IMR-90 (cell line): ENCODE results near the gene YPEL1. TPM values are rescaled to one million over a fixed set of nuclear protein-coding genes. Genes with fewer than 3 reads are reported as not detected.
A peak's percentile ranks its signal among the peaks of the same experiment; 100 is the strongest.

Source experiments
- ATAC-seq: fragments of 200-7000 bp; cut with Tn5 transposase; 2 replicates; pipeline ENCODE4 v1.9.1; 2020; ENCODE audit warnings: low read depth, mild to moderate bottlenecking, moderate library complexity
- BruUV-seq: library from RNA; stranded (reverse); fragments of 400-500 nt; replicated peaks from 2 replicates; lab custom pipeline; 2021; lab: Mats Ljungman, UMichigan
- CTCF ChIA-PET: fragments of 300-600 bp; formaldehyde crosslinking; extraction: SDS; loops from one replicate; lab custom pipeline; 2021; ENCODE audit warnings: antibody characterized with exemption; lab: Yijun Ruan, JAX
- POLR2A ChIA-PET: fragments of 300-600 bp; sonication (Branson Sonifier 250); formaldehyde crosslinking; loops from one replicate; lab custom pipeline; 2022; ENCODE audit warnings: antibody characterized with exemption; ENCODE audit not compliant: unreplicated experiment; lab: Charles Lee
- DNase-seq: peaks from one replicate; pipeline ENCODE4 v3.0.0; 2013
- H2AFZ ChIP-seq: replicated peaks from 2 replicates; pipeline ENCODE3; 2013; ENCODE audit warnings: low read length, mild to moderate bottlenecking; ENCODE audit not compliant: poor library complexity
- H2AK5ac ChIP-seq: 2 replicates; pipeline ENCODE4 v1.6.1; 2013; ENCODE audit warnings: low read depth, low read length, inconsistent platforms
- H2AK9ac ChIP-seq: replicated peaks from 2 replicates; pipeline ENCODE3; 2013; ENCODE audit warnings: mild to moderate bottlenecking, low read depth, low read length, moderate library complexity; ENCODE audit not compliant: poor library complexity
- H2BK120ac ChIP-seq: 2 replicates; pipeline ENCODE4 v1.6.1; 2013; ENCODE audit warnings: low read depth, low read length, inconsistent platforms
- H2BK15ac ChIP-seq: 3 replicates; pipeline ENCODE4 v1.6.1; 2013; ENCODE audit warnings: low read depth, low read length, inconsistent platforms
- H2BK20ac ChIP-seq: 2 replicates; pipeline ENCODE4 v1.6.1; 2013; ENCODE audit warnings: low read depth, mild to moderate bottlenecking, inconsistent platforms, low read length, moderate library complexity
- H2BK5ac ChIP-seq: 2 replicates; pipeline ENCODE4 v1.6.1; 2013; ENCODE audit warnings: mild to moderate bottlenecking, low read depth, low read length, inconsistent platforms; ENCODE audit not compliant: poor library complexity, severe bottlenecking
- H3K14ac ChIP-seq: replicated peaks from 2 replicates; pipeline ENCODE4 v1.6.1; 2013; ENCODE audit warnings: low read depth, low read length, inconsistent platforms
- H3K18ac ChIP-seq: 2 replicates; pipeline ENCODE4 v1.6.1; 2013; ENCODE audit warnings: low read depth, low read length, control low read depth
- H3K23ac ChIP-seq: 2 replicates; pipeline ENCODE4 v1.6.1; 2013; ENCODE audit warnings: low read depth, low read length, inconsistent platforms
- H3K27ac ChIP-seq: 2 replicates; pipeline ENCODE4 v1.5.1; 2013; ENCODE audit warnings: mild to moderate bottlenecking, control low read depth, low read length; ENCODE audit not compliant: insufficient read depth
- H3K27me3 ChIP-seq: 2 replicates; pipeline ENCODE4 v1.6.1; 2013; ENCODE audit warnings: low read length; ENCODE audit not compliant: control insufficient read depth, insufficient read depth
- H3K36me3 ChIP-seq: 2 replicates; pipeline ENCODE4 v1.6.1; 2013; ENCODE audit warnings: low read length, mixed read lengths; ENCODE audit not compliant: control insufficient read depth, insufficient read depth
- H3K4ac ChIP-seq: 2 replicates; pipeline ENCODE4 v1.6.1; 2013; ENCODE audit warnings: low read depth, low read length, inconsistent platforms
- H3K4me1 ChIP-seq: 2 replicates; pipeline ENCODE4 v1.6.1; 2013; ENCODE audit warnings: low read length, mixed read lengths; ENCODE audit not compliant: control insufficient read depth, insufficient read depth
- H3K4me2 ChIP-seq: 2 replicates; pipeline ENCODE4 v1.6.1; 2013; ENCODE audit warnings: low read depth, mild to moderate bottlenecking, control low read depth, low read length, moderate library complexity
- H3K4me3 ChIP-seq: 2 replicates; pipeline ENCODE4 v1.5.1; 2013; ENCODE audit warnings: low read depth, mild to moderate bottlenecking, control low read depth, low read length, moderate library complexity; ENCODE audit not compliant: insufficient read depth
- H3K56ac ChIP-seq: 2 replicates; pipeline ENCODE4 v1.6.1; 2013; ENCODE audit warnings: low read length, inconsistent platforms; ENCODE audit not compliant: insufficient read depth; ENCODE audit errors: extremely low read depth
- H3K79me1 ChIP-seq, 2 experiments: 2 replicates each; pipeline ENCODE4 v1.6.1; 2013; ENCODE audit warnings: low read length in 2 of 2, inconsistent platforms in 1 of 2, low read depth in 1 of 2
- H3K9ac ChIP-seq: 2 replicates; pipeline ENCODE4 v1.6.1; 2013; ENCODE audit warnings: low read depth, low read length, control low read depth
- H3K9me1 ChIP-seq: 2 replicates; pipeline ENCODE4 v1.6.1; 2013; ENCODE audit warnings: low read length, inconsistent platforms; ENCODE audit not compliant: insufficient read depth
- H3K9me3 ChIP-seq: 2 replicates; pipeline ENCODE4 v1.6.1; 2013; ENCODE audit warnings: low read length; ENCODE audit not compliant: control insufficient read depth, insufficient read depth
- H4K20me1 ChIP-seq: 2 replicates; pipeline ENCODE4 v1.6.1; 2013; ENCODE audit warnings: low read length, inconsistent platforms; ENCODE audit not compliant: insufficient read depth
- H4K5ac ChIP-seq: 2 replicates; pipeline ENCODE4 v1.6.1; 2013; ENCODE audit warnings: mild to moderate bottlenecking, low read depth, low read length, control low read depth
- H4K8ac ChIP-seq, 2 experiments: 2 replicates each; pipeline ENCODE4 v1.6.1; 2013; ENCODE audit warnings: low read depth in 2 of 2, low read length in 2 of 2, control low read depth in 1 of 2, inconsistent platforms in 1 of 2
- H4K91ac ChIP-seq: 2 replicates; pipeline ENCODE4 v1.6.1; 2013; ENCODE audit warnings: low read depth, low read length, inconsistent platforms; ENCODE audit not compliant: insufficient read depth
- BHLHE40 ChIP-seq: fragments of 150-350 bp; IDR thresholded peaks from 2 replicates; pipeline ENCODE4 v1.6.1; 2016; ENCODE audit warnings: mild to moderate bottlenecking, low read depth, low read length
- CEBPB ChIP-seq: IDR thresholded peaks from 2 replicates; pipeline ENCODE4 v1.6.1; 2012; ENCODE audit warnings: low read depth, low read length, improper control_type of control experiment
- CHD1 ChIP-seq: IDR thresholded peaks from 2 replicates; pipeline ENCODE4 v1.6.1; 2012; ENCODE audit warnings: low read depth, low read length, improper control_type of control experiment
- MXI1 ChIP-seq: IDR thresholded peaks from 2 replicates; pipeline ENCODE4 v1.6.1; 2012; ENCODE audit warnings: low read depth, mild to moderate bottlenecking, low read length, moderate library complexity, borderline replicate concordance
- NFE2L2 ChIP-seq: fragments of 150-350 bp; IDR thresholded peaks from 2 replicates; pipeline ENCODE4 v1.6.1; 2016; ENCODE audit warnings: low read depth, mild to moderate bottlenecking, low read length
- POLR2A ChIP-seq: IDR thresholded peaks from 2 replicates; pipeline ENCODE4 v1.6.1; 2012; ENCODE audit warnings: mild to moderate bottlenecking, low read depth, low read length
- RAD21 ChIP-seq: IDR thresholded peaks from 2 replicates; pipeline ENCODE4 v1.6.1; 2012; ENCODE audit warnings: low read length, improper control_type of control experiment
- SMC3 ChIP-seq: fragments of 150-350 bp; IDR thresholded peaks from 2 replicates; pipeline ENCODE4 v1.6.1; 2016; ENCODE audit warnings: low read depth, mild to moderate bottlenecking, antibody characterized with exemption, low read length, moderate library complexity
- WGBS, 2 experiments: methylation state at CpG; one replicate each; pipeline versions ENCODE4 v1.1.5 to v1.1.7; 2013; ENCODE audit warnings: missing lambda C conversion rate in 2 of 2; ENCODE audit not compliant: insufficient read length in 1 of 2; ENCODE audit errors: extremely low coverage in 2 of 2; 5-methylcytosine and 5-hydroxymethylcytosine counted together
- dilution Hi-C: fragments of 300-500 bp; cut with HindIII; formaldehyde crosslinking; loops from one replicate; pipeline ENCODE4 v1.14.3; 2018; ENCODE audit warnings: low sequenced_read_pairs; ENCODE audit not compliant: unreplicated experiment
- in situ Hi-C: fragments of 300-500 bp; cut with MboI; formaldehyde crosslinking; loops from 3 replicates; pipeline ENCODE4 v1.14.3; 2019; ENCODE audit warnings: low sequenced_read_pairs, inconsistent platforms, mixed read lengths
- intact Hi-C: fragments of 100-400 bp; cut with micrococcal nuclease; formaldehyde crosslinking; loops from 2 replicates; pipeline ENCODE4 v1.10.0; 2022
- polyA plus RNA-seq, 3 experiments: library from polyadenylated mRNA; depleted of rRNA; stranded (reverse); fragments of >200 nt; gene quantifications; 2 replicates each; pipeline ENCODE4 v1.2.3, GENCODE V29; 2012; ENCODE audit warnings: low replicate concordance in 1 of 3
- total RNA-seq: library from RNA; depleted of rRNA; stranded (reverse); fragments of >200 nt; gene quantifications from 2 replicates; pipeline ENCODE4 v1.2.3, GENCODE V29; 2012

YPEL1 gene
- total and polyA plus RNA-seq, 2 of the 4 experiments (the other 2 are of a cell fraction), result 0.72 to 1.3 TPM

GRCh38 chr22:21759093-21759492, 23.5 kb upstream of the YPEL1 start:
- intact Hi-C loops (no loop called here), dilution Hi-C loops (no loop called here), in situ Hi-C loops (no loop called here)
- Histone ChIP-seq H4K5ac (no peak overlapping the region), H3K4ac (0 out of 2 replicates have a peak overlapping the region, but pooled peaks have one; percentile 1), H2BK15ac (peak overlapping the region; percentile 23; the same call in 1 of the 3 replicates), H3K27me3 (no peaks in the 10 kb centered on the region), H2AK5ac (peak overlapping the region; percentile 22), H4K91ac (no peak overlapping the region; the same call in 1 of the 2 replicates), H2BK5ac (no peak overlapping the region), H4K20me1 (peaks cover 19% of the 10 kb centered on the region; the same call in 1 of the 2 replicates), H2AK9ac (no peak overlapping the region), H3K4me3 (no peak overlapping the region), H3K56ac (no peak overlapping the region), H3K18ac (peak overlapping the region; percentile 16; the same call in 1 of the 2 replicates), H2AFZ (no peak overlapping the region), H3K23ac (peak overlapping the region; percentile 9; the same call in 1 of the 2 replicates), H3K14ac (no peak overlapping the region), H3K9me3 (no peaks in the 10 kb centered on the region), H3K9me1 (peaks cover 38% of the 10 kb centered on the region), H2BK20ac (no peak overlapping the region), H3K9ac (no peak overlapping the region), H4K8ac (peak overlapping the region in 1 of 2 experiments; percentile 15; a peak in 1 of 4 replicates), H3K4me1 (peaks cover 37% of the 10 kb centered on the region), H2BK120ac (no peak overlapping the region), H3K36me3 (peaks cover 20% of the 10 kb centered on the region), H3K79me1 (peaks cover 17 to 55% of the 10 kb centered on the region in 2 experiments), H3K4me2 (no peak overlapping the region), H3K27ac (no peak overlapping the region; the same call in 1 of the 2 replicates)
- no TSS peak for BruUV-seq
- CTCF ChIA-PET, result interaction anchor here (0.6 kb wide), 1 partner anchor 16 kb away, joined by 3 read pairs; no protein-coding TSS in a partner anchor
- no peak for ATAC-seq
- 20% methylated on average over 1 of the region's 4 CpGs; no CpG with 5 or more reads in 1 of the 2 experiments for WGBS, 2 experiments
- DNase-seq, result no peak
- POLR2A ChIA-PET, result no interaction called here
- no peak for TF ChIP-seq RAD21
- TF ChIP-seq BHLHE40, result no peak
- no peak for TF ChIP-seq NFE2L2
- no peak for TF ChIP-seq POLR2A
- TF ChIP-seq SMC3, result no peak
- no peak for TF ChIP-seq MXI1
- TF ChIP-seq CEBPB, result no peak
- TF ChIP-seq CHD1, result no peak
